ENCODE measurements around the gene DDB1. TPM values are rescaled to one million over a fixed set of nuclear protein-coding genes. Genes with fewer than 3 reads are reported as not detected.

DDB1 gene
- total and polyA plus RNA-seq, 5 donors: 103 to 132 (median 129) TPM

DNA sequence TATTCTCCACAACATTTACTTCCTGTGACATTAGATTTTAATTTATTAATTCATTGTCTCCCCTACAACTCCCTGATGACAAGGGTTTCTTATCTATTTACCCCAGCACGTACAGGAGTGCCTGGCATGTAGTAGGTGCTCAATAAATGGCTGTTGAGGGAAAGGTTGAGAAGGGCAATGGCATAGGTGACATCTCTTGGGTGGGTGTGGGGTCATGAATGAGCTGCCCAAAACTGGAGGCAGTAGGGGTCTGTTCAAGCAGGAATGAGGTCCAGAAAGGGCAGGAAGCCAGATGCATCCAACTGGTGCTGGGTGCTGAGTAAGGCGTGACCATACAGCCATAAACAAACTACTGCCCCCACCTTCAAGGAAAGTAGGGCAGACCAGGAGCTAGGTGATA lies 40.5 kb downstream of the DDB1 start:
- DNase-seq (no peak), ATAC-seq (no peak)
- H3K4me1 ChIP-seq (ENCODE audit: control insufficient read depth, insufficient read depth, low read length): peaks cover 5% of the 10 kb centered on the region
- intact Hi-C loops (cut with DNase I): no loop called here
- no peak overlapping the region for H3K4me3 ChIP-seq (ENCODE audit: low read length)
- H3K9me3 ChIP-seq (ENCODE audit: control insufficient read depth, low read length): no peaks in the 10 kb centered on the region
- no peaks in the 10 kb centered on the region for H3K27me3 ChIP-seq (ENCODE audit: control insufficient read depth, insufficient read depth)
- 90% methylated on average over 2 of the region's 2 CpGs for WGBS
- no peak overlapping the region for H3K27ac ChIP-seq (ENCODE audit: low read length)

GRCh38 chr11:61290905-61291690 lies 41.8 kb downstream of the DDB1 start:
- no peak for ATAC-seq
- H3K9me3 ChIP-seq (ENCODE audit: control insufficient read depth, low read length): no peaks in the 10 kb centered on the region
- H3K27me3 ChIP-seq (ENCODE audit: control insufficient read depth, insufficient read depth): no peaks in the 10 kb centered on the region
- H3K4me3 ChIP-seq (ENCODE audit: low read length): no peak overlapping the region
- peaks cover 5% of the 10 kb centered on the region for H3K4me1 ChIP-seq (ENCODE audit: control insufficient read depth, insufficient read depth, low read length)
- WGBS: 88% methylated on average over 12 of the region's 12 CpGs
- DNase-seq: peak in 1 of 3 donors; percentile 20
- intact Hi-C loops (cut with DNase I): no loop called here
- H3K27ac ChIP-seq (ENCODE audit: low read length): no peak overlapping the region

GRCh38 chr11:61287338-61287977 lies 45.4 kb downstream of the DDB1 start:
- H3K27ac ChIP-seq (ENCODE audit: low read length): no peak overlapping the region
- intact Hi-C loops (cut with DNase I): no loop called here
- no peaks in the 10 kb centered on the region for H3K4me1 ChIP-seq (ENCODE audit: control insufficient read depth, insufficient read depth, low read length)
- ATAC-seq: no peak
- H3K4me3 ChIP-seq (ENCODE audit: low read length): no peak overlapping the region
- H3K27me3 ChIP-seq (ENCODE audit: control insufficient read depth, insufficient read depth): no peaks in the 10 kb centered on the region
- DNase-seq: no peak
- H3K9me3 ChIP-seq (ENCODE audit: control insufficient read depth, low read length): no peaks in the 10 kb centered on the region
- 85% methylated on average over 14 of the region's 14 CpGs for WGBS

DNA sequence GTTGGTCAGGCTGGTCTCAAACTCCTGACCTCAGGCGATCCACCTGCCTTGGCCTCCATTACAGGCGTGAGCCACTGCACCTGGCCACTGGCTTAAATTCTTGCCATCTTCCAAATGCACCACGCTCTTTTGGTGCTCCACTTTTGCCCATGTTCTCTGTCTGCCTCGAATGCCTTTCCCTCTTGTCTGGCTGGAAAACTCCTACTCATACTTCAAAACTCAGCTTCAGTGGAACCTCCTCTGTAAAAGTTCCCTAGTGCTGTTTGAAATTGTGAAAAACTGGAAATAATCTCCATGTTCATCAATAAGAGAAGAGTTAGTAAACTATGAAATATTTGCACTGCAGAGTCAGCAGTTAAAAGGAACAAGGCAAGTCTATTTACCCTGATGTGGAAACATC lies 49.3 kb downstream of the DDB1 start:
- ATAC-seq (no peak), DNase-seq (no peak)
- H3K4me3 ChIP-seq (ENCODE audit: low read length): no peak overlapping the region
- no peaks in the 10 kb centered on the region for H3K27me3 ChIP-seq (ENCODE audit: control insufficient read depth, insufficient read depth)
- H3K4me1 ChIP-seq (ENCODE audit: control insufficient read depth, insufficient read depth, low read length): no peaks in the 10 kb centered on the region
- intact Hi-C loops (cut with DNase I): no loop called here
- no peak overlapping the region for H3K27ac ChIP-seq (ENCODE audit: low read length)
- no peaks in the 10 kb centered on the region for H3K9me3 ChIP-seq (ENCODE audit: control insufficient read depth, low read length)
- 90% methylated on average over 4 of the region's 4 CpGs for WGBS

- peak; percentile 87 to 93 for ATAC-seq
- WGBS: 45% methylated on average over 35 of the region's 35 CpGs
Measured at GRCh38 chr11:61281581-61282250, 51.2 kb downstream of the DDB1 start.

DNA sequence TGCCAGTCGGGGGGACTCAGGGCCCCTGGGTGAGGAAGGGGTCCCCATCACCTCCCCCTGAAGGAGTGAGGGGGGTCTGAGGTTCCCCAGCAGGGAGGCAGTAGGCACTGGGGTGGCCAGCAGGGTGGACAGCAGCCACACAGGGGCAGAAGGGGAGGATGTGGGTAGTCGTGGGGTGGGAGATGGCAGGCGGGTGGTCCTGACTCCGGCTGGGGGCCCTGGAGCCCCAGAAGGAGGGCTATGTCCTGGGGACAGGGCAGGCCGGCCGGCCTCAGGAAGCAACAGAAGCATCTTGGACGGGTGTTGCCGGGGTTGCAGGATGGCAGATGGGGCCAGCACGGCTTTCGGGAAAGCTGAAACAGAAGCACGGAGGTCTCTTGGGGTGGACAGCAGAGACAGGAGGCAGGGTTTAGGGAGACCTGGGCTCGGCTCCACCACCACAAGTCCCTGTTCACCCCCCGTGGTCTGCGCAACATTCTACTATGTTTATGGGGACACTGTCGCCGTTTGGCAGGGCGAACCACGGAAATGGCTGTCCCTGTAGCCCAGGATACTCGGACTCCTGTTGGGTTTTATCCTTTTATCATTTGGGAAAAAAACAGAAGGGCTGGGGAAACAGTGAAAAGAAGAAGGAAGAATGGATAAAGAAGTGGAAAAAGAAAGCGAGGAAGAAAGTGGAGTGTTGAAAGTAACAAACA lies 51.9 kb downstream of the DDB1 start:
- Histone ChIP-seq H3K27ac (ENCODE audit: low read length) (no peak overlapping the region), H3K9me3 (ENCODE audit: control insufficient read depth, low read length) (no peaks in the 10 kb centered on the region), H3K27me3 (ENCODE audit: control insufficient read depth, insufficient read depth) (no peaks in the 10 kb centered on the region), H3K4me1 (ENCODE audit: control insufficient read depth, insufficient read depth, low read length) (no peaks in the 10 kb centered on the region), H3K4me3 (ENCODE audit: low read length) (no peak overlapping the region)
- 90% methylated on average over 20 of the region's 20 CpGs for WGBS
- no peak for DNase-seq
- intact Hi-C loops (cut with DNase I): no loop called here
- peak in 1 of 2 donors; percentile 34 for ATAC-seq

More at GRCh38 chr11:61281581-61282250, 51.2 kb downstream of the DDB1 start:
- Histone ChIP-seq H3K4me1 (ENCODE audit: control insufficient read depth, insufficient read depth, low read length) (no peaks in the 10 kb centered on the region), H3K27me3 (ENCODE audit: control insufficient read depth, insufficient read depth) (no peaks in the 10 kb centered on the region), H3K27ac (ENCODE audit: low read length) (no peak overlapping the region), H3K4me3 (ENCODE audit: low read length) (no peak overlapping the region), H3K9me3 (ENCODE audit: control insufficient read depth, low read length) (no peaks in the 10 kb centered on the region)
- intact Hi-C loops (cut with DNase I): no loop called here
- peak; percentile 52 to 87 (median 78) for DNase-seq

DNA sequence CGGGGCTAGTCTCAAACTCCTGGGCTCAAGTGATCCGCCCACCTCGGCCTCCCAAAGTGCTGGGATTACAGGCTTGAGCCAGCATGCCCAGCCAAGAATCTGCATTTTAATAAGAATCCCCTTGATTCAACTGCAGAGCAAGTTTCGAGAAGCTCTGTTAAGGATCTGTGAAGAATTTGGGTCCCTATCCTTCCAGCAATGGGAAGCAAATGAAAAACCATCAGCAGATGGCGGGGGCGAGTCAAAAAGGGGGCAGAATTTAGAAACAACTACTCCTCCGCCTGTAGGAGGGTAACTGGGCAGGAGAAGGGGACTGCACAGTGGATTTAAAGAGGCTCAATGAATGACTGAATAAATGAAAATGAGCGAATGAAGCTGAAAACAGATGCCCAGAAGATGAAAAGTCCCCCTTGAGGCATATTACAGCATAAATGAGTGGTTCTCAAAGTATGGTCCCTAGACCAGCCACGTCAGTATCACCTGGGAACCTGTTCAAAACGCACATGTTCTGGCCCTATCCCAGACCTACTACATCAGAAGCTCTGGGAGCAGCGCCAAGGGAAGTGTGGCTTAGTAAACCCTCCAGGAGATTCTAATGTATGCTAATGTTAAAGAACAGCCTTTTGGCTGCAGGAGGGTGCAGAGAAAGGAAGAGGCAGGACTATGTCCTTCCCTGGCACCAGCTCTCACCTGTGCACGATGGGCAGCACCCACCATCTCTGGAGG lies 52.8 kb downstream of the DDB1 start:
- Histone ChIP-seq H3K4me3 (ENCODE audit: low read length) (no peak overlapping the region), H3K9me3 (ENCODE audit: control insufficient read depth, low read length) (no peaks in the 10 kb centered on the region), H3K4me1 (ENCODE audit: control insufficient read depth, insufficient read depth, low read length) (no peaks in the 10 kb centered on the region), H3K27ac (ENCODE audit: low read length) (no peak overlapping the region), H3K27me3 (ENCODE audit: control insufficient read depth, insufficient read depth) (no peaks in the 10 kb centered on the region)
- WGBS: 87% methylated on average over 12 of the region's 12 CpGs
- intact Hi-C loops (cut with DNase I): no loop called here
- ATAC-seq: no peak
- DNase-seq: no peak

- Histone ChIP-seq H3K27ac (ENCODE audit: low read length) (no peak overlapping the region), H3K27me3 (ENCODE audit: control insufficient read depth, insufficient read depth) (no peaks in the 10 kb centered on the region), H3K4me1 (ENCODE audit: control insufficient read depth, insufficient read depth, low read length) (no peaks in the 10 kb centered on the region), H3K4me3 (ENCODE audit: low read length) (no peak overlapping the region), H3K9me3 (ENCODE audit: control insufficient read depth, low read length) (no peaks in the 10 kb centered on the region)
- no peak for ATAC-seq
- intact Hi-C loops (cut with DNase I): no loop called here
- DNase-seq: no peak
- 56% methylated on average over 10 of the region's 10 CpGs for WGBS
Measured at GRCh38 chr11:61278001-61278470, 54.9 kb downstream of the DDB1 start.

DNA sequence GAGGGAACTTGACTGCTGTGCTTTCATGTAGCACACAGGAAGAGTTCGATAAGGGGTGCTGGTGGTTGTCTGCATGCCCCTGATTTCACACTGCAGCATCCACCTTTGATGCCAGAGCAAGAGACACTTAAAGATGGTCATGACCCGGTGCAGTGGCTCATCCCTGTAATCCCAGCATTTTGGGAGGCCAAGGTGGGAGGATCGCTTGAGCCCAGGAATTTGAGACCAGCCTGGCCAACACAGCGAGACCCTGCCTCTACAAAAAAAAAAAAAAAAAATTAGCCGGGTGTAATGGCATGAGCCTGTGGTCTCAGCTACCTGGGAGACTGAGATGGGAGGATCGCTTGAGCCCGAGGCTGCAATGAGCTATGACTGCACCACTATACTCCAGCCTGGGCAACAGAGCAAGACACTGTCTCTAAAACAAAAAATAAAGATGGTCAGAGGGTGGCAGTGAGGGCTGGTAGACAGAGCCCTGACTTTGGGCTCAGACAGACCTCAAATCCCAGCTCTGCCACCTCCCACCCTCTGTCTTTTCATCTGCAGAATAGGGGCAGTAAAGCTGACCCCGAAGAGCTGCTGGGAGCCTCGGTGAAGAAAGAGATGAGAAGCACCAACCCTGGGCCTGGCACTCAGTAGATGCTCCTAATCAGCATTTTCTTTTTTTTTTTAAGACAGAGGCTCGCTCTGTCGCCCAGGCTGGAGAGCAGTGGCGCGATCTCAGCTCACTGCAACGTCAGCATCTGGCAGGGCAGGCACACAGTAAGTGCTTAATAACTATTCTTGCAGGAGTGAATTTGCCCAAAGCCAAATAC lies 55.5 kb downstream of the DDB1 start:
- intact Hi-C loops (cut with DNase I): no loop called here
- H3K27me3 ChIP-seq (ENCODE audit: control insufficient read depth, insufficient read depth): no peaks in the 10 kb centered on the region
- WGBS: 85% methylated on average over 14 of the region's 14 CpGs
- no peak overlapping the region for H3K27ac ChIP-seq (ENCODE audit: low read length)
- H3K4me3 ChIP-seq (ENCODE audit: low read length): no peak overlapping the region
- no peaks in the 10 kb centered on the region for H3K9me3 ChIP-seq (ENCODE audit: control insufficient read depth, low read length)
- DNase-seq (no peak), ATAC-seq (no peak)
- no peaks in the 10 kb centered on the region for H3K4me1 ChIP-seq (ENCODE audit: control insufficient read depth, insufficient read depth, low read length)

DNA sequence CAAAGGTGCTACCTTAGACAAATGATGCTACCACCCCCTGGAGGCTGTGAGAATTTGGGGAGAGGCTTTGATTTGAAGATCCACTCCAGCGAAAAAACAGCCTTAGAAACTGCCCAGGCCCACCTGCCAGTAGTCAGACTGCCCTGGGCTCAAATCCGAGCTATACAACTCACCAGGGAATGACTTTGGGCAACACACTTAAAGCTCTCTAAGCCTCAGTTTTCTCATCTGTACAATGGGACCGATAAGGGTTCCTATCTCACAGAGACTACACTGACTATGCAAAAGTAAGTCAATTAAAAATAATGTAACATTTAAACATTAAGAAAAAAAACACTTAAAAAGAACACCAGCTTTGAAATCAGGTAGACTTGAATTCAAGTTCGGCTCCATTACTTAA lies 57.7 kb downstream of the DDB1 start:
- Histone ChIP-seq H3K4me1 (ENCODE audit: control insufficient read depth, insufficient read depth, low read length) (no peaks in the 10 kb centered on the region), H3K9me3 (ENCODE audit: control insufficient read depth, low read length) (no peaks in the 10 kb centered on the region), H3K27me3 (ENCODE audit: control insufficient read depth, insufficient read depth) (no peaks in the 10 kb centered on the region), H3K27ac (ENCODE audit: low read length) (no peak overlapping the region), H3K4me3 (ENCODE audit: low read length) (no peak overlapping the region)
- DNase-seq (no peak), ATAC-seq (no peak)
- intact Hi-C loops (cut with DNase I): no loop called here
- 93% methylated on average over 4 of the region's 4 CpGs for WGBS
